Loucy (cell line): ENCODE data around the gene CMKLR1.

ENCODE experiments used
- H2AFZ ChIP-seq: fragments of 200-600 bp; sonication (generic); 2 replicates; pipeline ENCODE4 v1.6.0; 2016; ENCODE audit warnings: antibody characterized with exemption, mild to moderate bottlenecking, low read length, moderate library complexity
- H3F3A ChIP-seq: fragments of 200-600 bp; 2 replicates; pipeline ENCODE4 v1.6.0; 2016; ENCODE audit warnings: antibody characterized with exemption, low read depth, mild to moderate bottlenecking
- H3K27me3 ChIP-seq: fragments of 200-600 bp; sonication (generic); 2 replicates; pipeline ENCODE4 v1.6.1; 2014; ENCODE audit warnings: low read length, mild to moderate bottlenecking; ENCODE audit not compliant: insufficient read depth, poor library complexity, severe bottlenecking
- H3K36me3 ChIP-seq: fragments of 200-600 bp; sonication (generic); 2 replicates; pipeline ENCODE4 v1.6.1; 2016; ENCODE audit warnings: low read length; ENCODE audit not compliant: insufficient read depth
- H3K4me1 ChIP-seq: fragments of 200-600 bp; sonication (generic); 2 replicates; pipeline ENCODE4 v1.5.1; 2014; ENCODE audit warnings: low read length, mild to moderate bottlenecking; ENCODE audit not compliant: insufficient read depth, poor library complexity, severe bottlenecking
- H3K4me2 ChIP-seq: fragments of 200-600 bp; sonication (generic); 2 replicates; pipeline ENCODE4 v1.6.0; 2014; ENCODE audit warnings: antibody characterized with exemption, low read length, low read depth, mild to moderate bottlenecking; ENCODE audit not compliant: poor library complexity, severe bottlenecking
- H3K4me3 ChIP-seq: fragments of 200-600 bp; sonication (generic); 2 replicates; pipeline ENCODE4 v1.5.1; 2014; ENCODE audit warnings: low read length, mild to moderate bottlenecking, mixed read lengths; ENCODE audit not compliant: poor library complexity, severe bottlenecking
- H3K79me2 ChIP-seq: fragments of 200-600 bp; sonication (generic); 2 replicates; pipeline ENCODE4 v1.6.1; 2014; ENCODE audit warnings: low read length; ENCODE audit not compliant: insufficient read depth
- H3K9ac ChIP-seq: fragments of 200-600 bp; sonication (generic); 2 replicates; pipeline ENCODE4 v1.6.0; 2014; ENCODE audit warnings: mild to moderate bottlenecking, low read depth, low read length, moderate library complexity; ENCODE audit not compliant: poor library complexity, severe bottlenecking
- H3K9me2 ChIP-seq: fragments of 200-600 bp; sonication (generic); replicated peaks from 2 replicates; pipeline ENCODE4 v1.6.1; 2016; ENCODE audit warnings: low read depth, low read length, mixed read lengths
- H3K9me3 ChIP-seq: fragments of 200-600 bp; sonication (generic); 2 replicates; pipeline ENCODE4 v1.6.1; 2014; ENCODE audit warnings: mild to moderate bottlenecking, antibody characterized with exemption, low read length, low read depth; ENCODE audit not compliant: insufficient read depth
- H4K20me1 ChIP-seq: fragments of 200-600 bp; sonication (generic); 2 replicates; pipeline ENCODE4 v1.6.0; 2014; ENCODE audit warnings: antibody characterized with exemption, low read length, mild to moderate bottlenecking; ENCODE audit not compliant: insufficient read depth, poor library complexity, severe bottlenecking
- CTCF ChIP-seq: fragments of 200-600 bp; sonication (generic); conservative IDR thresholded peaks from 2 replicates; pipeline ENCODE4 v1.5.1; 2014; ENCODE audit warnings: mild to moderate bottlenecking, antibody characterized with exemption, low read length
- EZH2phosphoT487 ChIP-seq: fragments of 200-600 bp; IDR thresholded peaks from 2 replicates; pipeline ENCODE4 v1.6.1; 2018; ENCODE audit warnings: antibody characterized with exemption, mild to moderate bottlenecking, moderate library complexity, borderline replicate concordance

Gene CMKLR1

GRCh38 chr12:108308395-108309085, 30.6 kb downstream of the CMKLR1 start:
- Histone ChIP-seq H4K20me1 (no peaks in the 10 kb centered on the region), H3K9me2 (no peaks in the 10 kb centered on the region), H3K27me3 (no peaks in the 10 kb centered on the region), H3K4me1 (peaks cover 42% of the 10 kb centered on the region), H3K4me3 (no peak overlapping the region), H3K79me2 (no peaks in the 10 kb centered on the region), H3K9me3 (no peaks in the 10 kb centered on the region), H3F3A (peaks cover 3% of the 10 kb centered on the region), H2AFZ (no peak overlapping the region), H3K9ac (no peak overlapping the region), H3K36me3 (no peaks in the 10 kb centered on the region), H3K4me2 (no peak overlapping the region)
- no peak for TF ChIP-seq CTCF
- no peak for TF ChIP-seq EZH2phosphoT487

GRCh38 chr12:108307006-108307405, 32.1 kb downstream of the CMKLR1 start:
- no peaks in the 10 kb centered on the region for H3K27me3 ChIP-seq
- H3K4me1 ChIP-seq, result peaks cover 27% of the 10 kb centered on the region
- no peak overlapping the region for H2AFZ ChIP-seq
- no peak for TF ChIP-seq CTCF
- no peak for TF ChIP-seq EZH2phosphoT487
- H3K79me2 ChIP-seq, result no peaks in the 10 kb centered on the region
- H3K9ac ChIP-seq, result peak overlapping the region; percentile 17
- peak overlapping the region; percentile 58 for H3K4me2 ChIP-seq
- no peaks in the 10 kb centered on the region for H3K36me3 ChIP-seq
- H3K9me3 ChIP-seq, result no peaks in the 10 kb centered on the region
- no peaks in the 10 kb centered on the region for H3K9me2 ChIP-seq
- H3K4me3 ChIP-seq, result no peak overlapping the region
- H3F3A ChIP-seq, result no peaks in the 10 kb centered on the region
- no peaks in the 10 kb centered on the region for H4K20me1 ChIP-seq

DNA sequence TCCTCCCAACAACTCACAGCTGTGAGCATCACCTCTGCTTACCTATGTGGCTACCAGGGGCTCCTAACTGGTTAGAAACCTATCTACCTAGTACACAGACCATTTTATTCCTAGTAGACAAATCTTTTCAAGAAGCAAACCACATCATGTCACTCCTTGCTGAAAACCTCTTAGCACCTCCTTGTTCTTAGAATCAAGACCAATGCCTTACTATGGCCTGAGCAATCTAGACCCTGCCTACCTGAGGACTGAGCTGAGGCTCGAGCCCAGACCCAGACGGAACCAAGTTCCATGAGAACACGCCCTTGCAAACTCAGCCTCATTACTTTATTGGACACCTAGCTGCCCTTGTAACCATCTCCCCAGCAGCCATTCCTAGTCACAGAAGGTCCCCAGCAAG, 32.6 kb downstream of the CMKLR1 start:
- Histone ChIP-seq H3K9ac (peak overlapping the region; percentile 17), H3K4me3 (no peak overlapping the region), H3F3A (no peaks in the 10 kb centered on the region), H3K4me1 (peaks cover 27% of the 10 kb centered on the region), H2AFZ (0 out of 2 replicates have a peak overlapping the region, but pooled peaks have one; percentile 4), H3K4me2 (peak overlapping the region; percentile 58), H4K20me1 (no peaks in the 10 kb centered on the region), H3K9me3 (no peaks in the 10 kb centered on the region), H3K79me2 (no peaks in the 10 kb centered on the region), H3K9me2 (no peaks in the 10 kb centered on the region), H3K27me3 (no peaks in the 10 kb centered on the region), H3K36me3 (no peaks in the 10 kb centered on the region)
- TF ChIP-seq CTCF, result no peak
- no peak for TF ChIP-seq EZH2phosphoT487
